Gastroesophageal sphincter (tissue), 3 donors: ENCODE results near the gene TNPO2.

Source experiments
- EP300 ChIP-seq: sonication (generic); formaldehyde crosslinking; IDR thresholded peaks from one replicate; pipeline ENCODE4 v1.6.1; 2017; ENCODE audit warnings: antibody characterized with exemption, mild to moderate bottlenecking
- POLR2AphosphoS5 ChIP-seq: sonication (generic); formaldehyde crosslinking; IDR thresholded peaks from one replicate; pipeline ENCODE4 v1.6.1; 2017; ENCODE audit warnings: antibody characterized with exemption
- TF ChIP-seq, protein P1 (sequence below), 4 experiments: fragments of 200-600 bp in 2 of 4; fragments of 450-650 bp in 2 of 4; sonication (generic) in 1 of 4; IDR thresholded peaks; one replicate each; pipeline ENCODE4 v1.5.1; 2017 to 2019; ENCODE audit warnings: antibody characterized with exemption in 4 of 4, mild to moderate bottlenecking in 2 of 4, moderate library complexity in 2 of 4

- TF ChIP-seq, protein P1, sequence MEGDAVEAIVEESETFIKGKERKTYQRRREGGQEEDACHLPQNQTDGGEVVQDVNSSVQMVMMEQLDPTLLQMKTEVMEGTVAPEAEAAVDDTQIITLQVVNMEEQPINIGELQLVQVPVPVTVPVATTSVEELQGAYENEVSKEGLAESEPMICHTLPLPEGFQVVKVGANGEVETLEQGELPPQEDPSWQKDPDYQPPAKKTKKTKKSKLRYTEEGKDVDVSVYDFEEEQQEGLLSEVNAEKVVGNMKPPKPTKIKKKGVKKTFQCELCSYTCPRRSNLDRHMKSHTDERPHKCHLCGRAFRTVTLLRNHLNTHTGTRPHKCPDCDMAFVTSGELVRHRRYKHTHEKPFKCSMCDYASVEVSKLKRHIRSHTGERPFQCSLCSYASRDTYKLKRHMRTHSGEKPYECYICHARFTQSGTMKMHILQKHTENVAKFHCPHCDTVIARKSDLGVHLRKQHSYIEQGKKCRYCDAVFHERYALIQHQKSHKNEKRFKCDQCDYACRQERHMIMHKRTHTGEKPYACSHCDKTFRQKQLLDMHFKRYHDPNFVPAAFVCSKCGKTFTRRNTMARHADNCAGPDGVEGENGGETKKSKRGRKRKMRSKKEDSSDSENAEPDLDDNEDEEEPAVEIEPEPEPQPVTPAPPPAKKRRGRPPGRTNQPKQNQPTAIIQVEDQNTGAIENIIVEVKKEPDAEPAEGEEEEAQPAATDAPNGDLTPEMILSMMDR (IDR thresholded peaks at IDR 0.05): no peak
- TF ChIP-seq POLR2AphosphoS5 (no peak), EP300 (no peak)
These were observed 22.0 kb downstream of the TNPO2 start for GRCh38 chr19:12701596-12702282.
